Suppressor macrophage treated with lipopolysaccharide for 4 hours (primary cell): ENCODE measurements around the gene ZNF879.

Source experiments
- DNase-seq: peaks from one replicate; pipeline ENCODE4 v3.0.0-alpha.2; 2020

The ZNF879 gene

DNA sequence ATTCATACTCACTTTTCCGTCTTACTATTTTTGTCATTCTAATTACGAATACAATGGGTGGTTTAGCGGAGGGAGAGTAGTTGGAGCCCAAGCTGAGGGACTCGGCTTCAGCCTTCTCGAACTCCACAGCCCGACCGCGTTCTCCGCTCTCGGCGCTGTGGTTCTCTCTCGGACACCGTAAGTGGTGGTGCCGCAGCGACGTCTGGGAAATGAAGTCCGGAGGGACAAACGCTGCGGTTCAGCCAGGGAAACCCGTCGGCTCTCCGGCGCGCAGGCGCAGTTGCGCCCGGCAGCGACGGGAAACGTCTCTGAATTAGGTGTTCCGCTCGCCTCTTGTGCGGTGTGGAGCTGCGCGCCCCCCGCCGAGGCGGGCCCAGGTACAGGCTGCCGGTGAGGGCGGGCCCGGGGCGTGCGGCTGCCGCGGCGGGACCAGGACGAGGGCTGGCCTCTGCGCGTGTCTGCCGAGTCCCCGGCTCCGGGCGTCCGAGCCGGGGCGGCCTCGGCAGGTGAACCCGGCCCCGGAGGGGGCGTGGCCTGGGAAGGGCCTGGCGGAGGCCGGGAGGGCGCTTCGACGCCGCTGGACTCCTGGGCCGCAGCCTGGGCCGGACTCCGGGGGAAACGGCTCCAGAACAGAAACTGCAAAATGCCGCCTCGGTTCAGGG lies at the start of gene ZNF879:
Gene ZNF879 (plus strand): TSS at position 277 of the 662 bp plus-strand sequence. CDS start 1,201 bp downstream, outside the sequence.
- DNase-seq = peak; percentile 97

DNA sequence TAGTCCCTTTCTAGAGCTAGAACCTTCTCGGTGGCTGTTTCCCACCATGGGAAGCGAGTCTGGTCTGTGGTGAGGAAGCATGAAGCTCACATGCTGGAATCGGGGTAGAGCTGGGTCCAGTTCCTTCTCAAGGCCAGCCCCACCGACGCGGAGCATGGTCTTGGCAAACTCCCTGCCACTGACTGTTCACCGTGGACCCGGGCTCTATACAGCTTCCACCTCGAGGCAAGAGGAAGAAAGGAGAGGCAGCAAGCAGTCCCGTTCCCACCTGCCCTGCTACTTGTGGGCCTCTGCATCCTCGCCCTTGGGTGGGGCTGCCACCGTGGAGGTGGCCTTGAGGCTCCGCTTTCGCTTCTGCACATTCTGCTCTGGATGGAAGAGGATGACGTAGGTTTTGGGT lies 42.2 kb upstream of the ZNF879 start:
- DNase-seq = no peak

DNA sequence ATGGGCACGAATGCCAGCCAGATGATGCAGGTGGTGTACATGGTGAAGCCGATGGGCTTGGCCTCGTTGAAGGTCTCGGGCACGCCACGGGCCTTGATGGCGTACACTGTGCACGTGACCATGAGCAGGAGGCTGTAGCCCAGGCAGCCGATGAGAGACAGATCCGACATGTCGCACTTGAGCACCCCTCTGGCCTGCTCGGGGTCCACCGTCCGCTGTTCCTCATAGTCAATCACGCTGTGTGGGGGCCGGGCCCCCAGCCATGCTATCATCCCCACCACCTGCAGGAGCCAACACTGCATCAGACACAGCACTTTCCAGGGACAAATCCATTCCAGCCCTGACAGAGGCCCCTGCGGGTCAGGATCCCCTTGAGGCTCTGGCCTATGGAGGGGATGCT lies 40.7 kb upstream of the ZNF879 start:
- no peak for DNase-seq

DNA sequence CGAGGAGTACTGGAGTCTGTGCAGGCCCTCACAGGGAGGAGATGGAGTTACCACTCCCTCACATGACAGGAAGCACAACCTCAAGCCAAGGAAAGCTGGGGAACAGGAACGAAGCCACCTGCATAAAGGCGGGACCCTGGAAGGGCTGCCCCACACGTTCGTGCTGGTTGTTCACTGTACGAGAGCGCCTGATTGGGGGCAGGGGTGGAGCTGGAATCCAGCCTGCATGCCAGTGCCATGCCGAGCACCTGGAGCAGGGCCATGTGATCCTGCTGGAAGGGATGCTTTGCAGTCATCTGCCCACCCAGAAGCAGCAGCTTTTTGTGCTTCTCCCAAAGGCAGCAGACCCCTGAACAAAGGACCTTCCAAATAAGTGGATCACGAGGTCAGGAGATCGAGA lies 39.9 kb upstream of the ZNF879 start:
- DNase-seq = no peak

DNA sequence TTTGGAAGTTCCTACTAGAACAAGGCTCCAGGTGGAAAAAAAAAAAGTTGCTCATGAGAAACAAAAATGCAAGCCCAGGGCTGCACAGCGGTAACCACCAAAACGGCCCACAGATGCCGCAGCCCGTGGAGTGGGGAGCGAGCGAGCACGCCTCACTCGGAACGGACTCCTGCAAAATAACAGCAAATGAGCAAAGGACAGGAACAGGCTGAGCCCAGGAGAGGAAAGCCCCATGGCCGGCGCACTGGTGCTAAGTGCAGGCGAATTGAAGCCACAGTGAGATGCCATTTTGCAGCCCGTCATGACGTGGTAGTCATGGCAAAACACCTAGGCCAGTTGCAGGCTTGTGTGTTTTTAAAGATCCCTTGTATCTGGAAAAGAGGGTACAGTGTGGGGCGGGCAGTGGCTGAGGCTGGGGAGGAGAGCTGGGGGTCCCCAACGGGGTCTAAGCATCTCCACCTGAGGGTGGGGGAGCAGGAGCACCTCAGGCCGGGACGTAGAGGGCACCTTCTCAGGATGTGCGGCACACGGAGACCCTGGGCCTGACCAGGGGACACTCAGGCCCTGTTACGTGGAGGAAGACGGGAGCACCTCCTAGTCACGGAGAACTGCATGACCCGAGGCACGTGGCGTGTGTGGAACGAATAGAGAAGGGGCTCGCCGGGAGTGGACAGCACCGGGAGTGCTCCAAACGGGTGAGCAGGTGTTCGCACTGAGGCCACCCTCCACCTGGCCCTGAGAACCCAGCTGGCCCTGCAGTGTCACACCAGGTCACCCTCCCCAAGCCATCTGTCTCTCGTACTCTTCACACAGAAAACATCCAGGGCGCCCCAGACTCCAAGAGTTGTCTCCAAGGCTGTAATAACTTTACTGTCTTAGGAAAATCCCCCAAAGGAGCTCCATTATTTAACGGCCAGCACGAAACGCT lies 39.2 kb upstream of the ZNF879 start:
- DNase-seq = no peak

DNA sequence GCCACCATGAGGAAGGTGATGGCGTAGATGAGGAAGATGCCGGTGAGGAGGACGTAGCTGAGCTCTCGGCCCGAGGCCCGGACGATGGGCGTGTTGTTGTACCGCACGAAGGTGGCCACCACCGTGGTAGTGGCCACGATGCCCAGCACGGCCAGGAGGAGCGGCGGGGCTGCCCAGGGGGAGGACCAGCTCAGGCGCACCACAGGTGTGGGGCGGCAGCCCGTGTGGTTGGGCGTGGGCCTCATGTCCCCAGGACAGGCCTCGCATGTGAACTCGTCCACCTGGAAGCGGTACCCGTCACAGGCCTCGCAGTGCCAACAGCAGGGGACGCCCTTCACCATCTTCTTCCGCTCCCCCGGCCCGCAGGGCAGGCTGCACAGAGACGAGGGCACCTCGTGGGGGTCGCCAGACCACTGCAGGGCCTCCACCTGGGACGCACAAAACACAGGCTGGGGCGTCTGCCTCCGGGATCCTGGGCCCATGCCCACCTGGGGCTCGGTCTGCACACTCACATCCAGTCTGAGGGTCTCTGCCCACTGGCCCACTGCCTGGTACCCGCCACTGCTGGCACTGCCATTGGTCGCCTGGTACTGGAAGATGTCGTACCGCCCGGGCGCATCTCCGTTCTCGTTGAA lies 37.2 kb upstream of the ZNF879 start:
- DNase-seq = no peak

DNA sequence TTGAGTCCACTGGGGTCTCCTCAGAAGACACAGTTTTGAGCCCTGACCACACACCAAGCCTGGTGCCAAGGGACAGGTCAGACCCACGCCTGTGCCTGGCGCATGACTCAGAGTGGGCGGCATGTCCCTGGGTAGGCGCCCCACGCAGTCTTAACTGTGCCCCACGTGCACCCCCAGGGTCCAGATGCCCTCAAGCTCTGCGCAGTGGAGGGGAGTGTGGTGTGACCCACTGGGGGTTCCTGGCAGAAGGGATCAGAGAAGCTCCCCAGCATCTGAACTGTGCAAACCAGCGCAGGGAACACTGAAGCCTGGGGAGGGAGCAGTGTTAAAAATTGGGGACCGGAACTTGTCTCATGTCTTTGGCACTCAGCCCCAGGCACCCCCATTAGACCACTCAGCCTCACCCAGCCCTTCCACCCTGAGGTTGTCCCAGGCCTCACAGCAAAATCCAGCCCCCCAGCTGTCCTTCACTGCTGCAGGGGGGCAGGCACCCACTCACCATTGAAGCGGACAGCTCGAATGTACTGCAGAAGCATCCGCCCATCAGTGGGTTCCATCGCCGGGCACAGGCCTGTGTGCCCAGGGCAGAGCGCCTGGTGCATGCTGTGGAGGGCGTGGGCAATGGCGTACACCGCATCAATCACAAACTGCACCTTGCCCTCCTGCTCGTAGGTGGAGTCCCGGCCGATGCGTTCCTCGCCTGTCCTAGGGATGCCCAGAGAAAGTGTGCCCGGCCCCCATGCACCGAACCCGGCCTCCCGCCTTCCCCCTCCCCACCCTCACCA lies 35.0 kb upstream of the ZNF879 start:
- no peak for DNase-seq

DNA sequence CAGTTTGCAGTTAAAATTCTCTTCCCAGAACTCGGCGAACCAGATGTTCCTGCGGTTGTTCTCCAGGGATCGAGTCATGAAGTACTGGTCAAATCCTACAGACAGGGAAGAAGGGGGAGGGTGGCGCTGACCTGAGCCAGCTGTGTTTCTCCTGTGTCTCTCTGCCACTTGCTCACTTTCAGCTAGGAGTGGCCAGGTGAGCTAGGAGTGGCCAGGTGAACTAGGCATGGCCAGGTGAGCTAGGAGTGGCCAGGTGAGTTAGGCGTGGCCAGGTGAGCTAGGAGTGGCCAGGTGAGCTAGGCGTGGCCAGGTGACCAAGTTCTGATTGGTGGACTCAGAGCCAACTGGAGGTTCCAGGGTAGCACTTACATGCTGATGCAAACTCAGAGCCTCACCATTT lies 34.3 kb upstream of the ZNF879 start:
- DNase-seq = no peak

DNA sequence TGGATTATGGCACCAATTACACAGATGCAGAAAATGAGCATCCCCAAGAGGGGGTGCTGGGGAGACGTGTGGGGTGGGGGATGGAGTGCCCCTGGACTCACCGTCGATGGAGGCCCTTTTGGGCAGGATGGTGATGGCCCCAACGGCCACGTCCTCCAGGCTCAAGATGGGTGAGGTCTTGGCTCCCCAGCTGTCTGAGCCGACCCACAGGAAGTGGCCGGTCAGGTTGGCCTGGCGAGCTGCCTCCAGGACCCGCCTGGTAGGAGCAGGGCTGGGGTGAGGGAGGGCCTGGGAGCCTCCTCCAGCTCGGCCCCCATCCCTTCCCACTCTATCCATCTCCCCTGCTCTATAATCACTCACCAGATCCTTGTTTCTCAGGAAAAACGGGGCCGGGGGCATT lies 33.1 kb upstream of the ZNF879 start:
- no peak for DNase-seq

DNA sequence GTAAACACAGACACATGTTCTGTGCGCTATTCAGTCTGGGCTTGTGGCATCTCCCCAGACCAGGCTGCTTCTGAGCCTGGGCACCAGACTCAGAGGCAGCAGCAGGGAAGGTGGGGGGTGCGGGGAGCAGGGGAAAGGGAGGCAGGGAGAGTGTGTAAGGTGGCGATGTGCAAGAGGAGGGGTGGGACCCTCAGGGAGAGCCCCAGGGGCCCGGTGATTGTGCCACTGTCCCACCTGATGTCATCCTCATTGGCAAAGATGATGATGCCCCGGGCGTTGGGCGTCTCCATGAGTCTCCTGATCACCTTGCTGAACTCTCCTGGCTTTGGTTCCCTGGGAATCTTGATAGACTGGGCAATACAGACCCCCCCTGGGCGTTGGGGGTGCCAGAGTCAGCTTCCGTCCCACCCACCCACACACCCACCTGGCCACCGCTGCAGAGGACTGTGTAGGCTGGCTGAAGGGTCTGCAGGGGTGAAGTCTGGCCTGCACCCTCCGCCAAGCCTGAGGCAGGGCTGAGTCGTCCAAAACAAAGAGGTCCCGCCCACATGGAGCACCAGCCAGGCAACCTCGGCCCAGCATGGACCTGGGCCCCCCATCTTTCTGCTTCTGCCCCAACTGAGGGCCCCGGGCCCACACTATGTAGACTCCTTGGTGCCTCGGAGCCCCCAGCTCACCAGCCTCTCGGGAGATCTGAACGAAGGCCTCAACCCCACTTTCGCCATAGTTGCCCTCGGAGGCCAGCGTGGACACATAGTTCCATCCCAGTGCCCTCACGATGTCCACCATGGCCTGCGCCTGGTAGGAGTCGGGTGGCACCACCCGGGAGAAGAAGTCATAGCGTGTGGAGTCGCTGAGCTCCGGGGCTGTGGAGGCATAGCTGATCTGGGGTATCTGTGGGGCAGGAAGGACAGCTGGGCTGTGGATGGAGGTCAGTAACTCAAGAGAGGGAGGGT lies 32.1 kb upstream of the ZNF879 start:
- DNase-seq = no peak

DNA sequence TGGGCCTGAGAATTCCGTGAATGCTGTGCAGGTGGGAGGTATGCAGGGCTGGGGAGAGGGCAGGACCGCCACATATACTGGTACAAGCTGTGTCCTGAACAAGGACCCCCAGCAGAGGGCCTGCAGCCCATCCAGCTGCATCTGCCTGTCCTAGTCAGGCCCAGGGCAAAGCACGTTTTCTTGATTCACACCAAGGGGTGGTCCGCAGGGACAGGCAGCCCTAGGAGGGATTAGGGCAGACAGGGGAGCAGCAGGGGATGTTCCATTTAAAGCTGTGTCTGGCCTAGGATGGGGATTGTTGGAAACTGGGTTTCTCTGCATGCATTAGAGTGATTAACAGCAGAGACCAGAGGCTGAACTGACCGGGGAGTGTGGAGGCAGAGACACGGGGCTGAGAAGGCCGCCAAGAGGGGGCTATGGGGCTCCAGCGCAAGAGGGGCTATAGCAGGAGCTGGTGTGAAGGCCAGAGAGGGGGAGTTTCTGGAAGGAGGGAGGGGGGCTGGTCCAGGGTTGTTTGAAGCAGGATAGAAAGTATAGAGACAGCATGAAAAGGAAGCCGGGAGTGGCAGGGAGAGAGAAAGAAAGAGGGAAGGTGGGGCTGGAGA lies 31.2 kb upstream of the ZNF879 start:
- no peak for DNase-seq

DNA sequence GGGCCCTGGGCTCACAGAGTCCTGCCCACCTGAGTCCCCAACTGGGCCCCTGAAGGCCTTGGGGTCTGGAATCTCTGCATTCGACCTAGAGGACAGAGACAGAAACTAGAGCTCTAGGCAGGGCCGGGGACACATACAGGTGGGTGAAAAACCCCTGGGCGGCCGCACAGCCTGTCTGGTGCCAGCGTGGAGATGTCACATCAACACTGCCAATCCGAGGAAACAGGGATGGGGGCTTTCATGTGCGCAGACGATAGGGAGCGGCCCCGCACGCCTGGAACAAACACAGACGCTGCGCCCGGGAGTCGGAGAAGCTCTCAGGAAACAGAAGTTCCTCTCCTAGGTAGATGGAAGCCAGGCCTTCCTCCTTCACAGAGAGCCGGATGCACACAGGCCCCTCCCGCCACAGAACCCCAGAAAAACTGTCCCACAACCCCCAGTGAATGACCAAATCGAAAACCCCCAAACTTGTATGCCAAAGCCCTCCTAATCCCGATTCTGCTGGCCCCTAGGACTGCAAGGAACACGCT lies 30.3 kb upstream of the ZNF879 start:
- no peak for DNase-seq

DNA sequence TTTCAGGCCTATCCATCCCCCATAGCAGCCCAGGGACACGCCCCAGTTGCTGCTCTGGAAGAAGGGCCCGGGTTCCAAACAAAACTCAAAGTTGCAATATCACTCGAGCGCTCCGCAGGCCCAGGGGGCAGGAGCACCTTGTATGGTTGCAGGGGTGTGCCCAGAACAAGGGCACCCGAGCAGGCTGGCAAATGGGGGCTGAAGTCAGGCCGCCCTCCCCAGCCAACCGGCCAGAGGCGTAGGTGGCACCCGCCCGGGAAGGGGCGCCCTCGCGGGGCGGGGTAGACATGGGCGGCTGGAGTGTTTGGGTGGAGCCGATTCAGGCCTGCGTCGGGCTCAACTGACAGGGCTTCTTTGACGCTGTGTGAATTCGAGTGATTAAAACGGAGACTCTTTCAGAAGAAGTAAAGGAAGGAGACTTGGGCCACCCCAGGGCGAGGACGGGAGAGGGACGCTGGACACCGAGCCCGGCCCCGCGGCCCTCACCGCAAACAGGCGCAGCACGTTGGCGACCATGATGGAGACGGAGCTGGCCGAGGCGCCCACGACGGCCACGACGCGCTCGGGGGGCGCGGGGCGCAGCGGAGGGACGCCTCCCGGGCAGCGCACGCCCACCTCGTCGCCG lies 29.5 kb upstream of the ZNF879 start:
- no peak for DNase-seq

DNA sequence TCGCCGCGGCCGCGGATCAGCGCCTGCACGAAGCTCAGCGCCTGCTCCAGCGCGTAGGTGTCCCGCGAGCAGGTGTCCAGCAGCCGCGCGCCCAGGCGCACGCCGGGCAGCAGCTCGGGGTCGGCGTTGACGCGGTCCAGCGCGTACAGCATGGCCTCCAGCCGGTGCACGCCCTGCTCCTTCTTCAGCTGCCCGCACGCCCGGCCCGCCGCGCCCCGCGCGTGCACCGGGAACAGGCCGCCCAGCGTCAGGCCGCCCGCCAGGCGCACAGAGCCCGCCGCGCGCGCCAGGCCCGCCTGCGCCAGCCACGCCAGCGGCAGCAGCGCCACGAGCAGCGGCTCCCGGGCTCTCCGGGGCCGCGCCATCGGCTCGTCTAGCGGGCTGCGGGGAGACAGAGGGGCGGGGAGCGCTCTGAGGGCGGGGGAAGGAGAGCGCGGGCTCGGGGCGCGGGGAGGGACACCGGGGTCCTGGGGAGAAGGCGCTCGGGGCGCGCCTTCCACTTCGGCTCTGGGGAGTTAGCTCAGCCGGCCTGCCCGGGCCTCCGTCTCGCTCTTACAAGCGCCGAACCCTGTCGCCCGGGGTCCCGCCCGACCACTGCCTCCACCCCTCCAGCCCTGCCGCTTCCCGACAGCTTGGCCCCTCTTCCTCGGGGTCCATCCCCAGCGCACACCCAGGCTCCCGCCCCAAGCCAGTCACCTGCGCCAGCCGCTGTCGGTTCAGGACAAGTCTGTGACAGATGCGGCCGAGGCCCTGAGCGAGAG lies 28.8 kb upstream of the ZNF879 start, which contains the start of gene GRM6:
Gene GRM6 (minus strand): TSS at position 741 of the 761 bp plus-strand sequence. CDS start 376 bp downstream, at position 365.
- DNase-seq = no peak

DNA sequence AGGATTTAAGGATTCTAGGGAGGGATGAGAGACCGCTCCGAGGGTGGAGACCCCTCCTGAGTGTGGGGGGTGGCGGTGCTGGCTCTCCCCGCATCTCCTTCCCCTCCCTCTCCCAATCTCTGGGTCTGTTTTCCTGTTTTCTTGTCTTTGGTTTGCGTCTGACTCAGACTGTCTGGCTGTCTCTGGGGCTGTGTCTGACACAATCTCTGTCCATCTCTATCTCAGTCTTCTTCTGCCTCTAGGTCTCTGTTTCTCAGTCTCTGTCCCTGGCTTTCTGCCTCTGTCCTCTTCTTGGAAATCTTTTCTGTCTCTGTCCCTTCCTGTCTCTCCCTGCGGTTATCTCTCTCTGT lies 28.3 kb upstream of the ZNF879 start:
- DNase-seq = no peak

DNA sequence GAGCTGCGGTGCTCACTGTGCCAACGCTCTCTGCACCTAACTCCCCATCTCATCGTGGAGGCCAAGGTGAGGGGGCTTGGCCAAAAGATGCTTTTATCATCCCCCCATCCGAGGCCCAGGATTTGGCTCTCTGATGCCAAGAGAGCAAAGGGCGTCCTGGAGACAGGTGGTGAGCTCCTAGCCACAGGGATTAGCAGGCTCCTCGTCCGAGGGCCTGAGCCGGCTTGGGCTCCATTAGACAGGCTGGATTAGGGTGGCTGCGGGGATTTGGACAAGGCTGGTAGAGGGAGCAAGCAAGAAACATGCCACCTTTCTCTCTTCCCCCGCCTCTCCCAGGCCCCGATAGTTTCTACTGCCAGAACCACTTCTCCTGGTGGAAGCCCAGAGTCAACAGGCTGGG lies 27.4 kb upstream of the ZNF879 start:
- no peak for DNase-seq

DNA sequence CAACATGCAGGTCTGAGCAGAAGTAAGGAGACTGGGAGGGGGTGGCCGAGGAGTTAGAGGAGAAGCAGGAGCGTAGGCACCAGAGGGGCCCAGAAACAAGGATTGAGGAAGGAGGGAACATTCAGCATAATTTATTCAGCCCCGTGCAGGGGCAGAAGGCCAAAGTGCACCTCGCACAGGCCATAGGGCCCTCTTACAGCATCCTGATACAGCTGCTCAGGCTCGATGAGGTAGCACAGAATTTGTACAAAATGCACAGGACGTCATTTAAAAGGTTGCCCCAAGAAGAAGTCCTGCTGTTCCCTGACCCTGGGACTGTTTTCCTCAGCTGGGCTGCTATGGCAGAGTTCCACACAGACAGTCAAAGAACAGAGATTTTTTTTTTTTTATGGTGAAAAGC lies 26.4 kb upstream of the ZNF879 start:
- no peak for DNase-seq

DNA sequence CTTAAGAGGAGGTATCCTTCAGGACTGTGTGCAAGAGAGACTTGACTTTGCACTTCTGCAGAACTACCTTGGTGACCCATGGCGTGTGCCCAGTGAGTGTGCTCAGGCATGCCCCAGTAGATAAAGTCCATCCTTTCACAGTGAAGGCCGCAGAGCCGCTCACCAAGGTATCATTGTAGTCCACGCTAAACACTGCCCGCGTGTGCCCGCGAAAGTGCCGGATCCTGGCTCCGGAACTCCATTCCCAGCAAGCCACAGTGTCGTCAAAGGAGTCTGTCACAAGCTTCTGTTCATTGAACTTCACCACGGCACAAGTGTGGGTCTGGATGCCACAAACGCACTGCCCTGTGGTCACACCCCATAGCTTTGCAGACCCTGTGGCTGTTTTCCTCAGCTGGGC lies 25.2 kb upstream of the ZNF879 start:
- no peak for DNase-seq

DNA sequence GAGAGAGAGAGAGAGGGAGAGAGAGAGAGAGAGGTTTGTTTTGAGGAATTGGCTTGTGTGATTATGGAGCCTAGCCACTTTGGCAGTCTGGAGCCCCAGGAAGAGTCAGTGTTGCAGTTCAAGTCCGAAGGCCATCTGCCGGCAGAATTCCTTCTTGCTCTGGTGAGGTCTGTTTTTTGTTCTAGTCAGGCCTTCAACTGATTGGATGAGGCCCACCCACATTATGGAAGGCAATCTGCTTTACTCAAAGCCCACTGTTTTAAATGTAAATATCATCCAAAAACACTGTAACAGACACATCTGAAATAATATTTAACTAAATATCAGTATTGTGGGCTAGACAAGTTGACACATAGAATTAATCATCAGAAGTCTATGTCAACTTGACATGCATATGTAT lies 17.0 kb upstream of the ZNF879 start:
- no peak for DNase-seq

DNA sequence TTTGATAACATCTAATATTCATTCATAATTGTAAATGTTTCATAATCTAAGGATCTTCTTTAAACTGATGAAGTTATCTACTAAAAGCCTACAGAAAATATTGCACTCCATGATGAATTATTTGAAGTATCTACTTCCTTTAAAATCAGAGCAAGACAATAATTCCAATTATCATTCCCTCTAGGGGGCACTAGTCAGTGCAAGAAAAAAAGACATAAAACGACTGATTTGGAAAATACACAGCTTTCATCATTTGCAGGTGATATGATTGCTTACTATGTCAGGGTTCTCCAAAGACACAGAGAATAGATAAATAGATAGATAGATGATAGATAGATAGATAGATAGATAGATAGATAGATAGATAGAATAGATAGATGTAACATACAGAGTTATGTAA lies 14.9 kb upstream of the ZNF879 start:
- no peak for DNase-seq
